T-helper 2 cell treated with Interferon-gamma antibody and Interleukin-4, amounts not matched to agents 5 μg/mL and 100 μg/mL, for 36 hours (primary cell): ENCODE measurements around the gene PCDHB5.
"Not testable (repeated sequence)": the region's sequence is repeated elsewhere in the genome, so short reads cannot be mapped to it uniquely, and the experiment has no call there.

Source experiments
- DNase-seq: peaks from one replicate; pipeline ENCODE4 v3.0.0; 2021; ENCODE audit warnings: low spot score
- H3K27ac Mint-ChIP-seq: one replicate; pipeline ENCODE4 v1.8.0; 2021; ENCODE audit warnings: mild to moderate bottlenecking, mixed read lengths
- H3K27me3 Mint-ChIP-seq: one replicate; pipeline ENCODE4 v1.8.0; 2021; ENCODE audit warnings: low read depth, mixed read lengths
- H3K36me3 Mint-ChIP-seq: one replicate; pipeline ENCODE4 v1.8.0; 2021; ENCODE audit warnings: low read depth, mixed read lengths
- H3K4me1 Mint-ChIP-seq: one replicate; pipeline ENCODE4 v1.8.0; 2021; ENCODE audit warnings: low read depth, mixed read lengths
- H3K4me3 Mint-ChIP-seq: one replicate; pipeline ENCODE4 v1.8.0; 2022; ENCODE audit warnings: mild to moderate bottlenecking, moderate library complexity, mixed read lengths
- H3K9me3 Mint-ChIP-seq: one replicate; pipeline ENCODE4 v1.8.0; 2021; ENCODE audit warnings: mixed read lengths

Gene PCDHB5

GRCh38 chr5:141135030-141135717 lies at the start of gene PCDHB5:
Gene PCDHB5, plus strand, starts transcription at chr5:141135206. Its CDS starts 229 bp downstream, at chr5:141135435.
- Mint-ChIP-seq H3K27ac (no peak within 1 kb of the TSS), H3K4me3 (peak within 1 kb of the TSS; percentile 20), H3K27me3 (no peaks in the 10 kb centered on the region), H3K4me1 (no peaks in the 10 kb centered on the region), H3K9me3 (peaks cover 35% of the 10 kb centered on the region), H3K36me3 (peaks cover 2% of the 10 kb centered on the region)
- DNase-seq = no peak

- no peaks in the 10 kb centered on the region for H3K36me3 Mint-ChIP-seq
- peaks cover 32% of the 10 kb centered on the region for H3K9me3 Mint-ChIP-seq
- H3K27me3 Mint-ChIP-seq = no peaks in the 10 kb centered on the region
- peak within 1 kb of the TSS; percentile 50 for H3K4me3 Mint-ChIP-seq
- no peaks in the 10 kb centered on the region for H3K4me1 Mint-ChIP-seq
- no peak within 1 kb of the TSS for H3K27ac Mint-ChIP-seq
- DNase-seq = no peak
Observed at GRCh38 chr5:141094481-141095262, 40.3 kb upstream of the PCDHB5 start, which contains the start of gene PCDHB2. Gene PCDHB2, plus strand, starts transcription at chr5:141094615. Its CDS starts 176 bp downstream, at chr5:141094791.

- Mint-ChIP-seq H3K36me3 (no peaks in the 10 kb centered on the region), H3K4me1 (no peaks in the 10 kb centered on the region), H3K4me3 (no peak overlapping the region), H3K9me3 (peaks cover 36% of the 10 kb centered on the region), H3K27me3 (no peaks in the 10 kb centered on the region), H3K27ac (no peak overlapping the region)
- DNase-seq = no peak
Observed at GRCh38 chr5:141095263-141095641, 39.8 kb upstream of the PCDHB5 start.

GRCh38 chr5:141096181-141096580 lies 38.8 kb upstream of the PCDHB5 start:
- H3K4me3 Mint-ChIP-seq, H3K4me1 Mint-ChIP-seq, H3K27ac Mint-ChIP-seq, H3K27me3 Mint-ChIP-seq, DNase-seq, H3K36me3 Mint-ChIP-seq: not testable (repeated sequence)
- H3K9me3 Mint-ChIP-seq = peaks cover 46% of the 10 kb centered on the region

- H3K4me1 Mint-ChIP-seq, DNase-seq, H3K36me3 Mint-ChIP-seq, H3K4me3 Mint-ChIP-seq, H3K27me3 Mint-ChIP-seq, H3K27ac Mint-ChIP-seq: not testable (repeated sequence)
- peaks cover 50% of the 10 kb centered on the region for H3K9me3 Mint-ChIP-seq
Observed at GRCh38 chr5:141096586-141096985, 38.4 kb upstream of the PCDHB5 start.

- Mint-ChIP-seq H3K36me3 (no peaks in the 10 kb centered on the region), H3K27me3 (no peaks in the 10 kb centered on the region), H3K27ac (no peak within 1 kb of the TSS), H3K4me1 (no peaks in the 10 kb centered on the region), H3K9me3 (peaks cover 32% of the 10 kb centered on the region), H3K4me3 (no peak within 1 kb of the TSS)
- no peak for DNase-seq
Observed at GRCh38 chr5:141100243-141100805, 34.7 kb upstream of the PCDHB5 start, which contains the start of gene PCDHB3. Gene PCDHB3, plus strand, starts transcription at chr5:141100473. Its CDS starts 177 bp downstream, at chr5:141100650.

- no peak overlapping the region for H3K27ac Mint-ChIP-seq
- H3K27me3 Mint-ChIP-seq = no peaks in the 10 kb centered on the region
- H3K4me3 Mint-ChIP-seq = no peak overlapping the region
- no peak for DNase-seq
- H3K4me1 Mint-ChIP-seq = no peaks in the 10 kb centered on the region
- H3K9me3 Mint-ChIP-seq = peaks cover 29% of the 10 kb centered on the region
- no peaks in the 10 kb centered on the region for H3K36me3 Mint-ChIP-seq
Observed at GRCh38 chr5:141101059-141101458, 33.9 kb upstream of the PCDHB5 start.

- H3K36me3 Mint-ChIP-seq, H3K27ac Mint-ChIP-seq, H3K4me1 Mint-ChIP-seq, H3K4me3 Mint-ChIP-seq, DNase-seq, H3K27me3 Mint-ChIP-seq: not testable (repeated sequence)
- H3K9me3 Mint-ChIP-seq = peaks cover 30% of the 10 kb centered on the region
Observed at GRCh38 chr5:141102070-141102469, 32.9 kb upstream of the PCDHB5 start.

GRCh38 chr5:141102471-141102870 lies 32.5 kb upstream of the PCDHB5 start:
- not testable (repeated sequence) for H3K27me3 Mint-ChIP-seq, H3K36me3 Mint-ChIP-seq, H3K4me3 Mint-ChIP-seq, H3K27ac Mint-ChIP-seq, H3K4me1 Mint-ChIP-seq, DNase-seq
- H3K9me3 Mint-ChIP-seq = peaks cover 34% of the 10 kb centered on the region

GRCh38 chr5:141105350-141105749 lies 29.7 kb upstream of the PCDHB5 start:
- Mint-ChIP-seq H3K9me3 (peaks cover 29% of the 10 kb centered on the region), H3K4me1 (no peaks in the 10 kb centered on the region), H3K27me3 (no peaks in the 10 kb centered on the region), H3K4me3 (no peak overlapping the region), H3K27ac (no peak overlapping the region), H3K36me3 (no peaks in the 10 kb centered on the region)
- no peak for DNase-seq

GRCh38 chr5:141119250-141119649 lies 15.8 kb upstream of the PCDHB5 start:
- no peak overlapping the region for H3K4me3 Mint-ChIP-seq
- no peaks in the 10 kb centered on the region for H3K27me3 Mint-ChIP-seq
- no peak overlapping the region for H3K27ac Mint-ChIP-seq
- peaks cover 36% of the 10 kb centered on the region for H3K9me3 Mint-ChIP-seq
- H3K36me3 Mint-ChIP-seq = no peaks in the 10 kb centered on the region
- H3K4me1 Mint-ChIP-seq = no peaks in the 10 kb centered on the region
- no peak for DNase-seq

- Mint-ChIP-seq H3K27ac (no peak within 1 kb of the TSS), H3K4me1 (no peaks in the 10 kb centered on the region), H3K27me3 (no peaks in the 10 kb centered on the region), H3K36me3 (no peaks in the 10 kb centered on the region), H3K4me3 (no peak within 1 kb of the TSS), H3K9me3 (peaks cover 19% of the 10 kb centered on the region)
- DNase-seq = no peak
Observed at GRCh38 chr5:141121563-141121962, 13.4 kb upstream of the PCDHB5 start, which contains the start of gene PCDHB4. Gene PCDHB4, plus strand, starts transcription at chr5:141121818. Its CDS starts 181 bp downstream, at chr5:141121999.

- DNase-seq = no peak
- Mint-ChIP-seq H3K27me3 (no peaks in the 10 kb centered on the region), H3K4me1 (no peaks in the 10 kb centered on the region), H3K27ac (no peak overlapping the region), H3K4me3 (no peak overlapping the region), H3K9me3 (peaks cover 16% of the 10 kb centered on the region), H3K36me3 (no peaks in the 10 kb centered on the region)
Observed at GRCh38 chr5:141121985-141122384, 13.0 kb upstream of the PCDHB5 start.
